ENCODE measurements around the gene SDCCAG8.

DNA sequence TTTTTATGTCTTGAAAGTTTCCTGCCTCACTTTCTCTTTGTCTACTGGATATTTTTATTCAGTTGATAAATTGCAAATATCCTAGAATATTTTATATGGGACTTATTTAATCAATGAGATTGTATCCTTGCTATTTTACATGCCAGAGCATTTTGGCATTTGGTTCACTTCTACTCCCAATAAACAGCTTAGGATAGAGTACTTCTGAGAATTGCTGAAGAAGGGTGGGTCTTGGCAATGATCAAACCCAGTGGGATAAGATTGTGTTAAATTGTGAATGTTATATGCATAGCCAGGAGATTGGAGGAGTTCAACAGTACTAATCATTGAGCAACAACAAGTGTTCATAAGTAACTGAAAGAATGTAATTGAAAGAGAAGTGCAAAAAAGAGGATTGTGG, 60.1 kb downstream of the SDCCAG8 start:
- TF ChIP-seq POLR2A (IDR thresholded peaks at IDR 0.05) (no peak), EP300 (IDR thresholded peaks at IDR 0.05) (no peak), POLR2AphosphoS5 (IDR thresholded peaks at IDR 0.05) (no peak)
- TF ChIP-seq, protein P1, sequence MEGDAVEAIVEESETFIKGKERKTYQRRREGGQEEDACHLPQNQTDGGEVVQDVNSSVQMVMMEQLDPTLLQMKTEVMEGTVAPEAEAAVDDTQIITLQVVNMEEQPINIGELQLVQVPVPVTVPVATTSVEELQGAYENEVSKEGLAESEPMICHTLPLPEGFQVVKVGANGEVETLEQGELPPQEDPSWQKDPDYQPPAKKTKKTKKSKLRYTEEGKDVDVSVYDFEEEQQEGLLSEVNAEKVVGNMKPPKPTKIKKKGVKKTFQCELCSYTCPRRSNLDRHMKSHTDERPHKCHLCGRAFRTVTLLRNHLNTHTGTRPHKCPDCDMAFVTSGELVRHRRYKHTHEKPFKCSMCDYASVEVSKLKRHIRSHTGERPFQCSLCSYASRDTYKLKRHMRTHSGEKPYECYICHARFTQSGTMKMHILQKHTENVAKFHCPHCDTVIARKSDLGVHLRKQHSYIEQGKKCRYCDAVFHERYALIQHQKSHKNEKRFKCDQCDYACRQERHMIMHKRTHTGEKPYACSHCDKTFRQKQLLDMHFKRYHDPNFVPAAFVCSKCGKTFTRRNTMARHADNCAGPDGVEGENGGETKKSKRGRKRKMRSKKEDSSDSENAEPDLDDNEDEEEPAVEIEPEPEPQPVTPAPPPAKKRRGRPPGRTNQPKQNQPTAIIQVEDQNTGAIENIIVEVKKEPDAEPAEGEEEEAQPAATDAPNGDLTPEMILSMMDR (IDR thresholded peaks at IDR 0.05), result no peak

Data from suprapubic skin (tissue), 4 donors.